ENCODE data around the gene NPTN.

The NPTN gene

DNA sequence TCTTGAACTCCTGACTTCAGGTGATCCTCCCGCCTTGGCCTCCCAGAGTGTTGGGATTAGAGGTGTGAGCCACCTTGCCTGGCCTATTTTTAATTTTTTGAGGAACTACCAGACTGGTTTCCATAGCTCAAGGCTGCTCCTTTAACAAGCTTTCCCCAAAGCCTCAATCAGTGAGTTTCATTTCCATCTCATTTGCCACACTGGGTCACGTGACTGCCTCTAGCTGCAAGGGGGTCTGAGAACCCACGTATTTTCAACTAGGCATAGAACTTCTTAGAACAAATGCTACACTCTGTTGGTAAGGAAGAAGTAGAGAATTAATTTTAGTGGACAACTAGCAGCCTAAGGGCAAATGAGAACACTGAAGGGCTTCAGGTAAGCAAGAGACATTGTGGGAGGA lies 47.9 kb upstream of the NPTN start:
- Histone ChIP-seq H3F3A (ENCODE audit: insufficient read depth) (no peaks in the 10 kb centered on the region), H3K79me2 (ENCODE audit: insufficient read depth, low read length) (no peaks in the 10 kb centered on the region), H4K20me1 (ENCODE audit: low read depth, low read length) (no peaks in the 10 kb centered on the region), H3K27ac (ENCODE audit: low read depth, low read length) (no peak overlapping the region), H3K4me3 (ENCODE audit: insufficient read depth, low read length, poor library complexity, severe bottlenecking) (no peak overlapping the region), H3K9ac (ENCODE audit: low read length) (no peak overlapping the region), H2AFZ (ENCODE audit: low read depth, low read length, severe bottlenecking) (no peak overlapping the region), H3K9me2 (replicated peaks; ENCODE audit: insufficient read depth, low read length) (no peaks in the 10 kb centered on the region), H3K27me3 (ENCODE audit: low read length) (no peaks in the 10 kb centered on the region), H3K4me2 (ENCODE audit: low read depth, low read length, poor library complexity, severe bottlenecking) (no peak overlapping the region), H3K36me3 (ENCODE audit: low read length) (no peaks in the 10 kb centered on the region), H3K9me3 (ENCODE audit: insufficient read depth, low read length) (no peaks in the 10 kb centered on the region)
- no peak for TF ChIP-seq EZH2phosphoT487 (conservative IDR thresholded peaks at IDR 0.05; ENCODE audit: low read length)
- TF ChIP-seq, protein P1, sequence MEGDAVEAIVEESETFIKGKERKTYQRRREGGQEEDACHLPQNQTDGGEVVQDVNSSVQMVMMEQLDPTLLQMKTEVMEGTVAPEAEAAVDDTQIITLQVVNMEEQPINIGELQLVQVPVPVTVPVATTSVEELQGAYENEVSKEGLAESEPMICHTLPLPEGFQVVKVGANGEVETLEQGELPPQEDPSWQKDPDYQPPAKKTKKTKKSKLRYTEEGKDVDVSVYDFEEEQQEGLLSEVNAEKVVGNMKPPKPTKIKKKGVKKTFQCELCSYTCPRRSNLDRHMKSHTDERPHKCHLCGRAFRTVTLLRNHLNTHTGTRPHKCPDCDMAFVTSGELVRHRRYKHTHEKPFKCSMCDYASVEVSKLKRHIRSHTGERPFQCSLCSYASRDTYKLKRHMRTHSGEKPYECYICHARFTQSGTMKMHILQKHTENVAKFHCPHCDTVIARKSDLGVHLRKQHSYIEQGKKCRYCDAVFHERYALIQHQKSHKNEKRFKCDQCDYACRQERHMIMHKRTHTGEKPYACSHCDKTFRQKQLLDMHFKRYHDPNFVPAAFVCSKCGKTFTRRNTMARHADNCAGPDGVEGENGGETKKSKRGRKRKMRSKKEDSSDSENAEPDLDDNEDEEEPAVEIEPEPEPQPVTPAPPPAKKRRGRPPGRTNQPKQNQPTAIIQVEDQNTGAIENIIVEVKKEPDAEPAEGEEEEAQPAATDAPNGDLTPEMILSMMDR (IDR thresholded peaks at IDR 0.05; ENCODE audit: insufficient read depth, low read length, poor library complexity, severe bottlenecking), result no peak

DNA sequence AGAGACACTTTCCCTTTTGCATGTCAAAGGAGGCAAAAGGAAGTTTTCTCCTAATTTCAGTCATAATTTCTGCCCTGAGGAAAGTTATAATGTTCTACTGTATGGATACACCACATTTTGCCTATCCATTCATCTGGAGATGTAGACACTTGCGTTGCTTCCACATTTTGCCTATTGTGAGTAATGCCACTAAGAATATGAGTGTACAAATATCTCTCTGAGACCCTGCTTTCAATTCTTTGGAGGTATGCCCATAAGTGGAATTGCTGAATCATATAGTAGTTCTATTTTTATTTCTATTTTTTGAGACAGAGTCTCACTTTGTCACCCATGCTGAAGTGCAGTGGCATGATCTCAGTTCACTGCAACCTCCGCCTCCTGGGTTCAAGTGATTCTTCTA lies 47.4 kb upstream of the NPTN start:
- H3K9me2 ChIP-seq (replicated peaks; ENCODE audit: insufficient read depth, low read length), result no peaks in the 10 kb centered on the region
- no peaks in the 10 kb centered on the region for H4K20me1 ChIP-seq (ENCODE audit: low read depth, low read length)
- no peaks in the 10 kb centered on the region for H3K79me2 ChIP-seq (ENCODE audit: insufficient read depth, low read length)
- H3K27ac ChIP-seq (ENCODE audit: low read depth, low read length), result no peak overlapping the region
- no peak for TF ChIP-seq EZH2phosphoT487 (conservative IDR thresholded peaks at IDR 0.05; ENCODE audit: low read length)
- TF ChIP-seq, protein P1 (IDR thresholded peaks at IDR 0.05; ENCODE audit: insufficient read depth, low read length, poor library complexity, severe bottlenecking), result no peak
- no peak overlapping the region for H2AFZ ChIP-seq (ENCODE audit: low read depth, low read length, severe bottlenecking)
- no peaks in the 10 kb centered on the region for H3K27me3 ChIP-seq (ENCODE audit: low read length)
- H3K9ac ChIP-seq (ENCODE audit: low read length), result no peak overlapping the region
- no peaks in the 10 kb centered on the region for H3K36me3 ChIP-seq (ENCODE audit: low read length)
- H3K4me3 ChIP-seq (ENCODE audit: insufficient read depth, low read length, poor library complexity, severe bottlenecking), result no peak overlapping the region
- no peak overlapping the region for H3K4me2 ChIP-seq (ENCODE audit: low read depth, low read length, poor library complexity, severe bottlenecking)
- H3F3A ChIP-seq (ENCODE audit: insufficient read depth), result no peaks in the 10 kb centered on the region
- H3K9me3 ChIP-seq (ENCODE audit: insufficient read depth, low read length), result no peaks in the 10 kb centered on the region

DNA sequence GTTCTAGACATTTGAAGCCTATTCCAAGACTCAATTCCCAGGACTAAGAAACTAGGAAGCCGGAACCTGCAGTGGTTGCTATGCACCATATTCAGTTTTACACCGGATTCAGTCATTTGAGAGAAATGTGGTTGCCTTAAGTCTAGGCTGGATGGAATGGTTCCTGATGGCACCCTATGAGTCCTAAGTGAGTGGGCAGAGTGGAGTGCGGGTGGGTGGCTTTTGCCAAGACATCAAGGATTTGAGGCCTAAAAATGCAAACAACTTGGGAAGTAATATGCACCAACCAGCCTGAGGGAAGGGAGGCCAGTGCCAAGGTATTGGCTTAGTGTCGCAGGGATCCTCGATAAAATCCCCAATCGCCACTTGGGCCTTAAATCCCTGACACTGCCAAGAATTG lies 46.8 kb upstream of the NPTN start:
- H3K9me3 ChIP-seq (ENCODE audit: insufficient read depth, low read length), result no peaks in the 10 kb centered on the region
- H3K27ac ChIP-seq (ENCODE audit: low read depth, low read length), result no peak overlapping the region
- H3K4me3 ChIP-seq (ENCODE audit: insufficient read depth, low read length, poor library complexity, severe bottlenecking), result no peak overlapping the region
- no peaks in the 10 kb centered on the region for H3K79me2 ChIP-seq (ENCODE audit: insufficient read depth, low read length)
- TF ChIP-seq, protein P1 (IDR thresholded peaks at IDR 0.05; ENCODE audit: insufficient read depth, low read length, poor library complexity, severe bottlenecking), result no peak
- no peak for TF ChIP-seq EZH2phosphoT487 (conservative IDR thresholded peaks at IDR 0.05; ENCODE audit: low read length)
- H4K20me1 ChIP-seq (ENCODE audit: low read depth, low read length), result no peaks in the 10 kb centered on the region
- H3K27me3 ChIP-seq (ENCODE audit: low read length), result no peaks in the 10 kb centered on the region
- H2AFZ ChIP-seq (ENCODE audit: low read depth, low read length, severe bottlenecking), result no peak overlapping the region
- H3K4me2 ChIP-seq (ENCODE audit: low read depth, low read length, poor library complexity, severe bottlenecking), result no peak overlapping the region
- H3K36me3 ChIP-seq (ENCODE audit: low read length), result no peaks in the 10 kb centered on the region
- H3F3A ChIP-seq (ENCODE audit: insufficient read depth), result no peaks in the 10 kb centered on the region
- H3K9me2 ChIP-seq (replicated peaks; ENCODE audit: insufficient read depth, low read length), result no peaks in the 10 kb centered on the region
- no peak overlapping the region for H3K9ac ChIP-seq (ENCODE audit: low read length)

All from SU-DHL-6 (cell line).